Activated naive CD4-positive, alpha-beta T cell treated with anti-CD3 and anti-CD28 coated beads for 36 hours (primary cell): ENCODE results near the gene MYT1. TPM values are rescaled to one million over a fixed set of nuclear protein-coding genes. Genes with fewer than 3 reads are reported as not detected.

Source experiments
- CTCF ChIA-PET: fragments of 350-600 bp; sonication (Branson Sonifier 250); formaldehyde crosslinking; loops from one replicate; lab custom pipeline; 2021; ENCODE audit warnings: antibody characterized with exemption; lab: Charles Lee
- DNase-seq: peaks from one replicate; pipeline ENCODE4 v3.0.0-alpha.2; 2020
- H3K27ac Mint-ChIP-seq: one replicate; pipeline ENCODE4 v1.8.0; 2021; ENCODE audit warnings: mild to moderate bottlenecking, mixed read lengths
- H3K27me3 Mint-ChIP-seq: one replicate; pipeline ENCODE4 v1.8.0; 2021; ENCODE audit warnings: low read depth, mixed read lengths
- H3K36me3 Mint-ChIP-seq: one replicate; pipeline ENCODE4 v1.8.0; 2021; ENCODE audit warnings: low read depth, mixed read lengths
- H3K4me1 Mint-ChIP-seq: one replicate; pipeline ENCODE4 v1.8.0; 2021; ENCODE audit warnings: low read depth, mixed read lengths
- H3K4me3 Mint-ChIP-seq: one replicate; pipeline ENCODE4 v1.8.0; 2021; ENCODE audit warnings: mild to moderate bottlenecking, moderate library complexity, mixed read lengths
- H3K9me3 Mint-ChIP-seq: one replicate; pipeline ENCODE4 v1.8.0; 2021; ENCODE audit warnings: mixed read lengths
- intact Hi-C: fragments of 100-400 bp; cut with micrococcal nuclease; formaldehyde crosslinking; loops from one replicate; pipeline ENCODE4 v1.15.1; 2023
- total RNA-seq, 2 experiments: library from RNA; stranded (reverse); gene quantifications; one replicate each; pipeline ENCODE4 v1.2.3, GENCODE V29; 2021

The MYT1 gene
- total RNA-seq, 2 experiments from 2014 or later = 0.05 TPM

GRCh38 chr20:64152906-64153305, 11.3 kb upstream of the MYT1 start:
- Mint-ChIP-seq H3K27ac (no peak overlapping the region), H3K9me3 (no peaks in the 10 kb centered on the region), H3K36me3 (no peaks in the 10 kb centered on the region), H3K4me3 (no peak overlapping the region), H3K4me1 (no peaks in the 10 kb centered on the region), H3K27me3 (no peaks in the 10 kb centered on the region)
- no peak for DNase-seq
- intact Hi-C loops = no loop called here
- CTCF ChIA-PET = no interaction called here

GRCh38 chr20:64153410-64153809, 10.8 kb upstream of the MYT1 start:
- no peaks in the 10 kb centered on the region for H3K36me3 Mint-ChIP-seq
- CTCF ChIA-PET = no interaction called here
- intact Hi-C loops = no loop called here
- no peak overlapping the region for H3K4me3 Mint-ChIP-seq
- no peak overlapping the region for H3K27ac Mint-ChIP-seq
- no peaks in the 10 kb centered on the region for H3K9me3 Mint-ChIP-seq
- DNase-seq = no peak
- H3K27me3 Mint-ChIP-seq = no peaks in the 10 kb centered on the region
- H3K4me1 Mint-ChIP-seq = no peaks in the 10 kb centered on the region

- Mint-ChIP-seq H3K9me3 (no peaks in the 10 kb centered on the region), H3K27ac (no peak overlapping the region), H3K4me1 (no peaks in the 10 kb centered on the region), H3K36me3 (no peaks in the 10 kb centered on the region), H3K4me3 (no peak overlapping the region), H3K27me3 (peaks cover 2% of the 10 kb centered on the region)
- intact Hi-C loops = no loop called here
- CTCF ChIA-PET = no interaction called here
- no peak for DNase-seq
These were observed 10.2 kb upstream of the MYT1 start for GRCh38 chr20:64153861-64154589.

GRCh38 chr20:64154590-64155257, 9.5 kb upstream of the MYT1 start:
- Mint-ChIP-seq H3K27ac (no peak overlapping the region), H3K4me1 (no peaks in the 10 kb centered on the region), H3K36me3 (no peaks in the 10 kb centered on the region), H3K9me3 (no peaks in the 10 kb centered on the region), H3K4me3 (no peak overlapping the region), H3K27me3 (peaks cover 6% of the 10 kb centered on the region)
- no peak for DNase-seq
- intact Hi-C loops = no loop called here
- CTCF ChIA-PET = interaction anchor here (1.0 kb wide), 1 partner anchor 34 kb away, joined by 3 read pairs; no protein-coding TSS in a partner anchor

- Mint-ChIP-seq H3K27me3 (peaks cover 12% of the 10 kb centered on the region), H3K9me3 (no peaks in the 10 kb centered on the region), H3K36me3 (no peaks in the 10 kb centered on the region), H3K4me1 (no peaks in the 10 kb centered on the region), H3K27ac (no peak overlapping the region), H3K4me3 (no peak overlapping the region)
- CTCF ChIA-PET = interaction anchor here (1.0 kb wide), 1 partner anchor 35 kb away, joined by 3 read pairs; no protein-coding TSS in a partner anchor
- no peak for DNase-seq
- intact Hi-C loops = no loop called here
These were observed 8.8 kb upstream of the MYT1 start for GRCh38 chr20:64155258-64156135.

- Mint-ChIP-seq H3K4me3 (no peak overlapping the region), H3K4me1 (no peaks in the 10 kb centered on the region), H3K27ac (no peak overlapping the region), H3K36me3 (no peaks in the 10 kb centered on the region), H3K9me3 (no peaks in the 10 kb centered on the region), H3K27me3 (peaks cover 19% of the 10 kb centered on the region)
- intact Hi-C loops = no loop called here
- no peak for DNase-seq
- CTCF ChIA-PET = no interaction called here
These were observed 7.9 kb upstream of the MYT1 start for GRCh38 chr20:64156136-64156885.

- no peaks in the 10 kb centered on the region for H3K9me3 Mint-ChIP-seq
- no peaks in the 10 kb centered on the region for H3K36me3 Mint-ChIP-seq
- no peaks in the 10 kb centered on the region for H3K4me1 Mint-ChIP-seq
- intact Hi-C loops = no loop called here
- no peak overlapping the region for H3K4me3 Mint-ChIP-seq
- H3K27ac Mint-ChIP-seq = no peak overlapping the region
- CTCF ChIA-PET = no interaction called here
- H3K27me3 Mint-ChIP-seq = peaks cover 28% of the 10 kb centered on the region
- DNase-seq = no peak
These were observed 7.1 kb upstream of the MYT1 start for GRCh38 chr20:64156886-64157875.

- peaks cover 33% of the 10 kb centered on the region for H3K27me3 Mint-ChIP-seq
- H3K27ac Mint-ChIP-seq = no peak overlapping the region
- no peak overlapping the region for H3K4me3 Mint-ChIP-seq
- CTCF ChIA-PET = no interaction called here
- no peak for DNase-seq
- intact Hi-C loops = no loop called here
- H3K9me3 Mint-ChIP-seq = no peaks in the 10 kb centered on the region
- H3K4me1 Mint-ChIP-seq = no peaks in the 10 kb centered on the region
- H3K36me3 Mint-ChIP-seq = no peaks in the 10 kb centered on the region
These were observed 6.4 kb upstream of the MYT1 start for GRCh38 chr20:64157878-64158277.

- Mint-ChIP-seq H3K27me3 (peaks cover 40% of the 10 kb centered on the region), H3K4me1 (no peaks in the 10 kb centered on the region), H3K27ac (no peak overlapping the region), H3K36me3 (no peaks in the 10 kb centered on the region), H3K9me3 (no peaks in the 10 kb centered on the region), H3K4me3 (no peak overlapping the region)
- CTCF ChIA-PET = no interaction called here
- intact Hi-C loops = no loop called here
- no peak for DNase-seq
These were observed 5.6 kb upstream of the MYT1 start for GRCh38 chr20:64158346-64159285.

GRCh38 chr20:64159286-64159680, 5.0 kb upstream of the MYT1 start:
- H3K4me1 Mint-ChIP-seq = no peaks in the 10 kb centered on the region
- CTCF ChIA-PET = no interaction called here
- no peak for DNase-seq
- H3K9me3 Mint-ChIP-seq = no peaks in the 10 kb centered on the region
- intact Hi-C loops = no loop called here
- H3K36me3 Mint-ChIP-seq = no peaks in the 10 kb centered on the region
- no peak overlapping the region for H3K27ac Mint-ChIP-seq
- H3K4me3 Mint-ChIP-seq = no peak overlapping the region
- H3K27me3 Mint-ChIP-seq = peaks cover 42% of the 10 kb centered on the region
